ENCODE data around the gene IL20RA.
"Not testable (repeated sequence)": the region's sequence is repeated elsewhere in the genome, so short reads cannot be mapped to it uniquely, and the experiment has no call there.

Gene IL20RA

GRCh38 chr6:137044366-137045221 is at the start of gene IL20RA:
TSS of gene IL20RA (minus strand) at chr6:137044965. CDS start at chr6:137044728, 237 bp downstream.
- no peak for DNase-seq (ENCODE audit: low read depth, low spot score)

GRCh38 chr6:137093183-137094069 is 48.7 kb upstream of the IL20RA start:
- no peak for DNase-seq (ENCODE audit: low read depth, low spot score)

GRCh38 chr6:137092018-137092417 is 47.3 kb upstream of the IL20RA start:
- no peak for DNase-seq (ENCODE audit: low read depth, low spot score)

- DNase-seq (ENCODE audit: low read depth, low spot score): no peak
These were observed 44.5 kb upstream of the IL20RA start for GRCh38 chr6:137089305-137089704.

- no peak for DNase-seq (ENCODE audit: low read depth, low spot score)
These were observed 43.1 kb upstream of the IL20RA start for GRCh38 chr6:137087902-137088301.

- no peak for DNase-seq (ENCODE audit: low read depth, low spot score)
These were observed 41.3 kb upstream of the IL20RA start for GRCh38 chr6:137086031-137086430.

- no peak for DNase-seq (ENCODE audit: low read depth, low spot score)
These were observed 40.3 kb upstream of the IL20RA start for GRCh38 chr6:137084865-137085617.

- no peak for DNase-seq (ENCODE audit: low read depth, low spot score)
These were observed 39.3 kb upstream of the IL20RA start for GRCh38 chr6:137084090-137084489.

GRCh38 chr6:137081997-137082396 is 37.2 kb upstream of the IL20RA start:
- no peak for DNase-seq (ENCODE audit: low read depth, low spot score)

- no peak for DNase-seq (ENCODE audit: low read depth, low spot score)
These were observed 35.9 kb upstream of the IL20RA start for GRCh38 chr6:137080711-137081110.

GRCh38 chr6:137076277-137077068 is 31.7 kb upstream of the IL20RA start:
- DNase-seq (ENCODE audit: low read depth, low spot score): no peak

- DNase-seq (ENCODE audit: low read depth, low spot score): not testable (repeated sequence)
These were observed 31.0 kb upstream of the IL20RA start for GRCh38 chr6:137075790-137076189.

GRCh38 chr6:137070303-137070702 is 25.5 kb upstream of the IL20RA start:
- DNase-seq (ENCODE audit: low read depth, low spot score): no peak

- no peak for DNase-seq (ENCODE audit: low read depth, low spot score)
These were observed 22.6 kb upstream of the IL20RA start for GRCh38 chr6:137067399-137067798.

GRCh38 chr6:137058037-137058436 is 13.3 kb upstream of the IL20RA start:
- no peak for DNase-seq (ENCODE audit: low read depth, low spot score)

- no peak for DNase-seq (ENCODE audit: low read depth, low spot score)
These were observed 11.5 kb upstream of the IL20RA start for GRCh38 chr6:137056121-137056880.

GRCh38 chr6:137051790-137052472 is 7.2 kb upstream of the IL20RA start:
- DNase-seq (ENCODE audit: low read depth, low spot score): no peak

GRCh38 chr6:137049095-137049494 is 4.3 kb upstream of the IL20RA start:
- no peak for DNase-seq (ENCODE audit: low read depth, low spot score)

GRCh38 chr6:137046871-137047412 is 2.2 kb upstream of the IL20RA start:
- no peak for DNase-seq (ENCODE audit: low read depth, low spot score)

Data from activated naive CD8-positive, alpha-beta T cell treated with anti-CD3 and anti-CD28 coated beads, Interleukin-2, amount 50 U/mL, for 16 hours (primary cell).